BLaER1 treated with 17β-estradiol and CSF1 and Interleukin-3, amounts not matched to agents 10 nM and 100 nM (cell line): ENCODE results near the gene PGBD5.

Source experiments
- H3K27ac ChIP-seq, 11 experiments: shearing (Covaris generic); formaldehyde crosslinking; 2 replicates each; pipeline ENCODE4 v1.8.1; 2022
- H3K27me3 ChIP-seq, 11 experiments: shearing (Covaris generic); formaldehyde crosslinking; 2 replicates each; pipeline ENCODE4 v1.8.1; 2022
- H3K36me3 ChIP-seq, 11 experiments: shearing (Covaris generic); formaldehyde crosslinking; 2 replicates each; pipeline ENCODE4 v1.8.1; 2022
- H3K4me1 ChIP-seq, 10 experiments: shearing (Covaris generic); formaldehyde crosslinking; 2 replicates each; pipeline ENCODE4 v1.8.1; 2022
- H3K4me2 ChIP-seq, 11 experiments: shearing (Covaris generic); formaldehyde crosslinking; 2 replicates each; pipeline ENCODE4 v1.8.1; 2022
- H3K4me3 ChIP-seq, 10 experiments: shearing (Covaris generic); formaldehyde crosslinking; 2 replicates each; pipeline ENCODE4 v1.8.1; 2022
- H3K9ac ChIP-seq, 11 experiments: shearing (Covaris generic); formaldehyde crosslinking; 2 replicates each; pipeline ENCODE4 v1.8.1; 2022
- H3K9me3 ChIP-seq, 11 experiments: shearing (Covaris generic); formaldehyde crosslinking; replicated peaks in 1 of 11; 2 replicates each; pipeline ENCODE4 v1.8.1; 2022
- H4K20me1 ChIP-seq, 11 experiments: shearing (Covaris generic); formaldehyde crosslinking; 2 replicates each; pipeline ENCODE4 v1.8.1; 2022
- Cebpa-rat ChIP-seq, 11 experiments: shearing (Covaris generic); IDR thresholded peaks; 2 replicates each; pipeline ENCODE4 v1.8.1; 2022

PGBD5 gene

GRCh38 chr1:230281556-230281955 lies 144.6 kb downstream of the PGBD5 start:
- peaks cover 0 to 38% (median 19%) of the 10 kb centered on the region in 11 experiments; a peak in 15 of 22 replicates for H4K20me1 ChIP-seq
- H3K9ac ChIP-seq: peak overlapping the region in 2 of 11 experiments; percentile 39 to 53; a peak in 1 of 22 replicates
- H3K4me2 ChIP-seq: peak overlapping the region in 8 of 11 experiments; percentile 83 to 95 (median 91); a peak in 15 of 22 replicates
- TF ChIP-seq Cebpa-rat (IDR thresholded peaks at IDR 0.05): no peak
- H3K9me3 ChIP-seq: no peaks in the 10 kb centered on the region
- H3K36me3 ChIP-seq: peaks cover 2 to 61% (median 19%) of the 10 kb centered on the region in 11 experiments; a peak in 18 of 22 replicates
- no peak overlapping the region for H3K27ac ChIP-seq
- peaks cover 32 to 87% (median 67%) of the 10 kb centered on the region in 10 experiments for H3K4me1 ChIP-seq
- peaks cover 0 to 11% (median 0%) of the 10 kb centered on the region in 11 experiments; a peak in 1 of 22 replicates for H3K27me3 ChIP-seq
- H3K4me3 ChIP-seq: no peak overlapping the region

GRCh38 chr1:230280906-230281413 lies 145.2 kb downstream of the PGBD5 start:
- Histone ChIP-seq H3K4me1 (peaks cover 32 to 87% (median 68%) of the 10 kb centered on the region in 10 experiments), H3K27me3 (peaks cover 0 to 11% (median 0%) of the 10 kb centered on the region in 11 experiments; a peak in 1 of 22 replicates), H4K20me1 (peaks cover 0 to 43% (median 16%) of the 10 kb centered on the region in 11 experiments; a peak in 14 of 22 replicates), H3K4me3 (0 out of 20 replicates have a peak overlapping the region, but pooled peaks of 1 of the 10 experiments have one; percentile 11), H3K9me3 (no peaks in the 10 kb centered on the region), H3K4me2 (peak overlapping the region; percentile 77 to 95 (median 90); a peak in 20 of 22 replicates), H3K36me3 (peaks cover 7 to 67% (median 25%) of the 10 kb centered on the region in 11 experiments; a peak in 19 of 22 replicates), H3K9ac (peak overlapping the region in 5 of 11 experiments; percentile 6 to 58 (median 47); a peak in 7 of 22 replicates), H3K27ac (peak overlapping the region in 3 of 11 experiments; percentile 37 to 58 (median 47); a peak in 3 of 22 replicates)
- no peak for TF ChIP-seq Cebpa-rat (IDR thresholded peaks at IDR 0.05)

- peaks cover 32 to 86% (median 68%) of the 10 kb centered on the region in 10 experiments for H3K4me1 ChIP-seq
- peaks cover 0 to 11% (median 0%) of the 10 kb centered on the region in 11 experiments; a peak in 1 of 22 replicates for H3K27me3 ChIP-seq
- H3K27ac ChIP-seq: peak overlapping the region in 10 of 11 experiments; percentile 13 to 61 (median 44); a peak in 15 of 22 replicates
- H3K9me3 ChIP-seq: no peaks in the 10 kb centered on the region
- peak overlapping the region; percentile 77 to 95 (median 90) for H3K4me2 ChIP-seq
- peak overlapping the region in 7 of 11 experiments; percentile 24 to 64 (median 53); a peak in 11 of 22 replicates for H3K9ac ChIP-seq
- H3K36me3 ChIP-seq: peaks cover 7 to 67% (median 25%) of the 10 kb centered on the region in 11 experiments; a peak in 20 of 22 replicates
- TF ChIP-seq Cebpa-rat (IDR thresholded peaks at IDR 0.05): no peak
- H4K20me1 ChIP-seq: peaks cover 0 to 43% (median 16%) of the 10 kb centered on the region in 11 experiments; a peak in 14 of 22 replicates
- H3K4me3 ChIP-seq: peak overlapping the region in 9 of 10 experiments; percentile 12 to 52 (median 39); a peak in 6 of 20 replicates
Measured at GRCh38 chr1:230280054-230280795, 145.9 kb downstream of the PGBD5 start.

- peak overlapping the region; percentile 32 to 52 (median 42); a peak in 18 of 20 replicates for H3K4me3 ChIP-seq
- H3K9ac ChIP-seq: peak overlapping the region; percentile 24 to 67 (median 52); a peak in 20 of 22 replicates
- peaks cover 32 to 86% (median 68%) of the 10 kb centered on the region in 10 experiments for H3K4me1 ChIP-seq
- peak overlapping the region in 10 of 11 experiments; percentile 34 to 61 (median 46); a peak in 18 of 22 replicates for H3K27ac ChIP-seq
- H4K20me1 ChIP-seq: peaks cover 0 to 43% (median 16%) of the 10 kb centered on the region in 11 experiments; a peak in 14 of 22 replicates
- H3K9me3 ChIP-seq: no peaks in the 10 kb centered on the region
- peaks cover 8 to 66% (median 29%) of the 10 kb centered on the region in 11 experiments; a peak in 20 of 22 replicates for H3K36me3 ChIP-seq
- H3K4me2 ChIP-seq: peak overlapping the region; percentile 77 to 95 (median 90)
- TF ChIP-seq Cebpa-rat (IDR thresholded peaks at IDR 0.05): no peak
- peaks cover 0 to 11% (median 0%) of the 10 kb centered on the region in 11 experiments; a peak in 1 of 22 replicates for H3K27me3 ChIP-seq
Measured at GRCh38 chr1:230279583-230279945, 146.6 kb downstream of the PGBD5 start.

- no peaks in the 10 kb centered on the region for H3K9me3 ChIP-seq
- peak overlapping the region in 9 of 11 experiments; percentile 34 to 61 (median 47); a peak in 16 of 22 replicates for H3K27ac ChIP-seq
- peak overlapping the region; percentile 32 to 52 (median 42); a peak in 18 of 20 replicates for H3K4me3 ChIP-seq
- H3K4me1 ChIP-seq: peaks cover 37 to 86% (median 73%) of the 10 kb centered on the region in 10 experiments
- H4K20me1 ChIP-seq: peaks cover 0 to 46% (median 16%) of the 10 kb centered on the region in 11 experiments; a peak in 14 of 22 replicates
- peak overlapping the region; percentile 24 to 67 (median 52); a peak in 20 of 22 replicates for H3K9ac ChIP-seq
- H3K36me3 ChIP-seq: peaks cover 11 to 66% (median 31%) of the 10 kb centered on the region in 11 experiments; a peak in 20 of 22 replicates
- TF ChIP-seq Cebpa-rat (IDR thresholded peaks at IDR 0.05): no peak
- peaks cover 0 to 11% (median 0%) of the 10 kb centered on the region in 11 experiments; a peak in 1 of 22 replicates for H3K27me3 ChIP-seq
- H3K4me2 ChIP-seq: peak overlapping the region; percentile 77 to 95 (median 90)
Measured at GRCh38 chr1:230278871-230279582, 147.1 kb downstream of the PGBD5 start.

GRCh38 chr1:230278376-230278775 lies 147.8 kb downstream of the PGBD5 start:
- peak overlapping the region in 6 of 11 experiments; percentile 41 to 61 (median 48); a peak in 8 of 22 replicates for H3K27ac ChIP-seq
- H4K20me1 ChIP-seq: peaks cover 0 to 46% (median 16%) of the 10 kb centered on the region in 11 experiments; a peak in 14 of 22 replicates
- H3K4me3 ChIP-seq: 0 out of 20 replicates have a peak overlapping the region, but pooled peaks of 2 of the 10 experiments have one; percentile 41 to 44
- peaks cover 0 to 11% (median 0%) of the 10 kb centered on the region in 11 experiments; a peak in 1 of 22 replicates for H3K27me3 ChIP-seq
- peaks cover 11 to 63% (median 34%) of the 10 kb centered on the region in 11 experiments; a peak in 20 of 22 replicates for H3K36me3 ChIP-seq
- peak overlapping the region in 5 of 11 experiments; percentile 41 to 64 (median 53); a peak in 6 of 22 replicates for H3K9ac ChIP-seq
- peaks cover 44 to 86% (median 79%) of the 10 kb centered on the region in 10 experiments for H3K4me1 ChIP-seq
- H3K9me3 ChIP-seq: no peaks in the 10 kb centered on the region
- TF ChIP-seq Cebpa-rat (IDR thresholded peaks at IDR 0.05): no peak
- peak overlapping the region; percentile 77 to 95 (median 90); a peak in 19 of 22 replicates for H3K4me2 ChIP-seq

- H3K4me3 ChIP-seq: no peak overlapping the region; a peak in 1 of 20 replicates
- H3K9me3 ChIP-seq: no peaks in the 10 kb centered on the region
- no peak for TF ChIP-seq Cebpa-rat (IDR thresholded peaks at IDR 0.05)
- peaks cover 11 to 62% (median 37%) of the 10 kb centered on the region in 11 experiments; a peak in 20 of 22 replicates for H3K36me3 ChIP-seq
- H3K27ac ChIP-seq: peak overlapping the region in 1 of 11 experiments; percentile 35; a peak in 1 of 22 replicates
- H3K4me2 ChIP-seq: peak overlapping the region; percentile 16 to 95 (median 89); a peak in 20 of 22 replicates
- peaks cover 0 to 11% (median 0%) of the 10 kb centered on the region in 11 experiments; a peak in 1 of 22 replicates for H3K27me3 ChIP-seq
- peak overlapping the region in 2 of 11 experiments; percentile 15 to 39; a peak in 4 of 22 replicates for H3K9ac ChIP-seq
- peaks cover 0 to 50% (median 16%) of the 10 kb centered on the region in 11 experiments; a peak in 14 of 22 replicates for H4K20me1 ChIP-seq
- H3K4me1 ChIP-seq: peaks cover 44 to 86% (median 86%) of the 10 kb centered on the region in 10 experiments
Measured at GRCh38 chr1:230277201-230278025, 148.7 kb downstream of the PGBD5 start.
